HG02642 (cell line): ENCODE data around the gene ERBB4.
"Not testable (repeated sequence)": the region's sequence is repeated elsewhere in the genome, so short reads cannot be mapped to it uniquely, and the experiment has no call there.

Source experiments
- ATAC-seq: cut with Tn5 transposase; IDR thresholded peaks from one replicate; pipeline ENCODE4 v1.9.1; 2021; ENCODE audit warnings: mild to moderate bottlenecking; ENCODE audit not compliant: unreplicated experiment, poor library complexity

The ERBB4 gene

DNA sequence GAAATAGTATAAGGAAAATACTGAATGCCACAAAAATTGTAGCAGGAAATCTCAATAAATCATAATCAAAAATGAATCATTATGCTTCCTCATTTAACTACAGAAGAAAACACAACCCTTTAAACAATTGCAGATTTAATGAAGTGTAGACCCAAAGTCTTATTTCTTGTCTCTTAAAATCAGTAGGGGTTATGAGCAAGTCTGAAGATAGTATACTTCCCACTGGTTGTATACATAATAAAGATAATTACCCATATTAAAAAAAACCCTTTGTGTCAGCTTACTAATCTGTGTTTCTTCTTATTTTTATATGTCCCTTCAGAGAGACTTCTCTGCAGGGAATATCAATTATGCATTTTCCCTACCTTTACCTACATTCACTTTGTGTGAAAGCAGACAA is 504.7 kb downstream of the ERBB4 start:
- ATAC-seq, result no peak

DNA sequence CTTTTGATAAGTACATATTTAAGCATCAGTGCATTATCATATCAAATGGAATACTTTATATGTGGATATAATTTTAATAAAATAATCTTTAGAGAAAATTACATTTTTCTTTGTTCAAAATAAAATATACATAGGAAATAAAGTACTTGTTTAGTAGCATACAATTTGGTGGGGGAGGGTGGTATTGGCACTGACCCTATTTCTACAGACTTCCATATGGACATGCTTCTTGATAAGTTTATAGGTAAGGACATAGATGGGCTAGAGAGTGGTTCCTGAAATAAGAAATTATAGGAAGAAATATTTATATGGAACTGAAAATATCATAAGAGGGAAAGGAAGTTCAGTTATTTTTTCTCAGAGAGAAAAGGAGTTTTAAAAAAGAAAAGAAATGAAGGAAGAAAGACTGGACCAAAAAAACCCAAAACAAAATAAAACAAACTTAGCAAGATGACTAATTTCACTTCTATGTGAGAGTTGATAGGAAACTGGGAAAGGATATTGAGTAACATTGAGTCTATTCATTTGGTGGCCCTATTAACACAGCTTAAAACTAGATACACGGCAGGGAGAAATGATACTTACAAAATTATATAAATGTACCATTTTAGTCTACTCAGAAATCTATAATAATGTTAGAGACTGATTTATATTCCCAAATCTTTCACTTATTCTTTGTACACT is 505.9 kb downstream of the ERBB4 start:
- no peak for ATAC-seq

DNA sequence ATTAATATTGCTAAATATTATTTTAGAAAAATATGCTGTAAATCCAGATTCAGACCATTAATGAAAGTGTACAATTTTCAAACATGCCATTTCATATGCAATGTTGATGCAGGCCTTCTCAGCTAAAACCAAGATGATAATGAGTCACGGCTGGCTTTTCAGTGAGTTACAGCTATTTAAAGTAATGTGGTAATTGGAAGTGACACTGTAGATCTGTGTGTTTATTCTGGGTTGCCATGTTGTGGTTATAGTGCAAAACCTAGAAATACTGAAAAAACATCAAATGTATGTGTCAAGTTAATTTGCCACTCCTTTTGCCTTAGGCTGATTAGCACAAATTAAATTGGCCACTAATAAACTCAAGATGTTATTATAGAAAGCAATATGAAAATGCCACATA is 506.6 kb downstream of the ERBB4 start:
- no peak for ATAC-seq

DNA sequence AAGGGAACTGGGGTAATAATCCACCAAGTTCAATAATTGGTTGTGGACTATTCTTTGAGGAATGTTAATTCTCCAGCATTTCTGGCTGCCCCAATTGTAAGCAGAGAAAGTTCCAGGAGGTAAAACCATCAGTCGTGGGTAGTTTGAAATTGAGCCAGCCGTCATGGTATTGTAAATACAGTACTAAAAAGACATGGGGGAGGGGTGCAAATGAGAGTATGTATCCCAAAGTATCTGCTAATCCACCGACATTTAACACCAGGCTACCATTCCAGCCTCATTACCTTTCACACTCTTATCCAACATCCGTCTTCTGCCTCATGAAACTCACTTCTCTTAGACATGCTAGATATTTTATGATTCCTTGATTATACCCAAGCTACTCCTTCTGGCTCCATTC is 507.9 kb downstream of the ERBB4 start:
- ATAC-seq, result no peak

DNA sequence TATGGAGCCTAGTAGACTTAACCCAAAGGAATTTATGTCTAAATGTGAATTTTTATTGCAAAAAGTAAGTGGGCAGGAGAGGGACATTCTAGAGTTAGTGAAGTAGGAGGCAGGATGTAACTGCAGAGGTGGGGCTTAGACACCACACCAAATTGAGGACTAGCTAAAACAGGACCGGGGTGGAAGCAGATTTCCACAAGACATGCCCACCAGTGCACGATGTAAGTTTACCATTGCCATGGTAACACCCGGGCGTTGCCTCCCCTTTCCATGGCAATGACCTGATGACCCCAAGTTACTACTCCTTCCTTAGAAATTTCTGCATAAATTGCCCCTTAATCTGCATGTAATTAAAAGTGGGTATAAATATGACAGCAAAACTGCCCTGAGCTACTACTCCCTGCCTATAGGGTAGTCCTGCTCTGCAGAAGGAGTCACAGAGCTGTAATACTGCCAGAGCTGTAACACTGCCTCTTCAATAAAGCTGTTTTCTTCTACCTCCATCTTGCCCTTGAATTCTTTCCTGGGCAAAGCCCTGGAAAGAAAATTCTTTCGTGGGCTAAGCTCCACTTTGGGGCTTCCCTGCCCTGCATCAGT is 509.7 kb downstream of the ERBB4 start:
- no peak for ATAC-seq

DNA sequence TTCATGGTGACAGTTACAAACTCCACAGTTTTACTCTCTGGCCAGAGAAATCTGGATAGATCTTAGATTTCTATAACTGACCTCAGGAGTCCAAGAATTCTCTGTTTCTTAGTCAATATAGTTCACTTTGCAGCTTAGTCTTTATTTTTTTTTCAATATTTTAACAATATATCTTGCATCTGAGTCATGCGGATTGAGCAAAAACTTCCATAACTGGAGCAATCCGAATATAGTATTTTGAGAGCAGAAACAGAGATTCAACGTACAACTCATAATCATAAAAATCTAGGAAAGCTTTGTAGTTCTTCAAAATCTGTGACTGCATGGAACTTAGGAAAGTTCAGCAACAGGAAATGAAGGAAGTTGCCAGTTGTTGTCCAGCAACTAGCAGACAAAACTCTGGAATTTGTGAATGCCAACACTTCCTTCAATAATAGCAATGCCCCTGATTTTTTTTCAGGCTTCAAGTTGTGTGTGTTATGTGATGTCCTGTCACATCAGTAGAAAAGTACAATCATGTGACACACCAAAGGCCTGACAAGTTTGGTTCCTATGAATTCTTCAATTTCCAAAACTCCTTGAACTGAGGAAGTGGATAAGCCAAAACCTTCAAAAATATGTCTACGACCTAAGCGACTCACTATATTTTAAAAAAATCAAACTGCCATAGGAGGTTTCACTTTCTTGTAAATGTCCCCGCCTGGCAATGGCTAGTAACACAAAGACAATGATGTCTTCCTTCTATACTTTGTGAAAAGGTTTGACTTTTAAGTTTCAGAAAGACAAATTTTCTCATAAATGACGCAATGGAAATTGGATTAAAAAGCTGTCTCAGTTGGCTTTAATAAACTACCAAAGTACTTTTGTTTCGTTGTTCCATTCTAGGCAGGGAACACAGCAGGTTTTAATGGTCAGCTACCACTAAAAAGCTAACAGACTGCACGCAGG is 510.6 kb downstream of the ERBB4 start:
- no peak for ATAC-seq

DNA sequence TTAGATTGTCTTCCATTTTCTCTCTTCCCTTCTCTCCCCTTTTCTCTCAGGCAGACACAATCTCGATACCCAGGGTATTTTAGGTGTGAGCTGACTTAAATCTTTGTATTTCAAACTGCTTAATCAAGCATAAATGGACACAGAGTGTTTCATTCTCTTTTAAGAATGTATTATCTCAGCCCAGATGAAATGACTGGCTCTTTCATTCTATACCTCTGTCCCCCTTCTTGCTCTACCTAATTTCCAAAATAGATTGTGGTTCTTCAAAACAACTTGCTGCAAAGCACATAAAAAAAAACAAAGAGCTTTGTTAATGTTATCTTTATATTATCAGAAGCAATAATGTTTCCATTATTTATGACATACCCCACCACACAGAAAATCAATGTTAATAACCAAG is 514.6 kb downstream of the ERBB4 start:
- ATAC-seq, result no peak

DNA sequence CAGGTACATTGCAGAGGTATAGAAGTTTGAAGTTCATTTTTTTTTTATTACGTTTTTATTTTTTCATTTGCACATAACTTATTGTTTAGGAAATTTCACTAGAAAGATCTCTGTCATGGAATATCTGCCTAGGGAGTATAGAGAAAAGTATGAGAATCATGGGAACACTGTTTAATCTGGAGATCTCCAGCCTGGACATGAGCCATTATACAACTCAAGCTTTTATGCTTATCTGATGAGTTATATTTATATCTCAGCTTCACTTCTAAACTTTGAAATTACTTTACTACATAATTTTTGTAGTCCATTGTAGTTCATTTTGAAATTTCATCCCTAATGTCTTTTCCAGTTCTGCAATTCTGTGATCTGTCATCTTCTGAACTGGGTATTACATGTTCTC is 515.6 kb downstream of the ERBB4 start:
- ATAC-seq, result no peak

DNA sequence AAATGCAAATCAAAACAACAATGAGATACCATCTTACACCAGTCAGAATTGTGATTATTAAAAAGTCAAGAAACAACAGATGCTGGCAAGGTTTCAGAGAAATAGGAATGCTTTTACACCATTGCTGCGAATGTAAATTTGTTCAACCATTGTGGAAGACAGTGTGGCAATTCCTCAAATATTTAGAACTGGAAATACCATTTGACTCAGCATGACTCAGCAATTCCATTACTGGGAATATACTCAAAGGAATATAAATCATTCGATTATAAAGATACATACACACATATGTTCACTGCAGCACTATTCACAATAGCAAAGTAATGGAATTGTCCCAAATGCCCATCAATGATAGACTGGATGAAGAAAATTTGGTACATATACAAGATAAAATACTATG is 516.7 kb downstream of the ERBB4 start:
- no peak for ATAC-seq

DNA sequence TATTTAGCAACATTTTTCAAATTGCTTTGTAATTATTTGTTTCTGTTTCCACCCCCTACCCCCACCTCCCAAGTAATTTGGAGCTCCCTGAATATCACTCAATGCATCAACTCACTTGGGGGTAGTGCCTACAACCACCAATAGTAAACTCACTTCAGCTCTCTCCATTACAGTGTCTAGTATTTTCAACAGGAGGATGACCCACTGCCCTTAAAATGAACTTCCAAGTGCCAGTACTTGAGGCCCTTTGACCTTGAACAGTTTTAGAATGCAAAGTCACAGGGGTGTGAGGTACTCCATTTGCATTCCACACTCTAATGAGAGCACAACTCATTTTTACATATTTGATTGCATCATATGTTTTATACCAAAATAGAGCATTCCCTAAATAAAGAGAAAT is 523.0 kb downstream of the ERBB4 start:
- ATAC-seq, result no peak

DNA sequence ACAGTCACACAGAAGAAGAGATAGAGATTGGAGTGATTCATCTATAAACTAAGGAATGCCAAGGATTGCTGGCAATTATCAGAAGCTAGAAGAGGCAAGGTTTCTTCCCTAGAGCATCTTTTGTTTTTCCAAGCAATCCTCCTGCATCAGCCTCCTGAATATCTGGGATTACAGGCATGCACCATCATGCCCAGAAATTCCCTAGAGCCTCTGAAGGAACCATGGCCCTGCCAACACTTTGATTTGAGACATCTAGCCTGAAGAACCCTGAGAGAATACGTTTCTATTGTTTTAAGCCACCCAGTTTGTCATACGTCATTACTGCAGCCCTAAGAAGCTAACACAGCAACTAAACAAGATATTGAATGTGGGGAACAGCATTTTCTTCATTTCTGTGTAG is 525.0 kb downstream of the ERBB4 start:
- no peak for ATAC-seq

DNA sequence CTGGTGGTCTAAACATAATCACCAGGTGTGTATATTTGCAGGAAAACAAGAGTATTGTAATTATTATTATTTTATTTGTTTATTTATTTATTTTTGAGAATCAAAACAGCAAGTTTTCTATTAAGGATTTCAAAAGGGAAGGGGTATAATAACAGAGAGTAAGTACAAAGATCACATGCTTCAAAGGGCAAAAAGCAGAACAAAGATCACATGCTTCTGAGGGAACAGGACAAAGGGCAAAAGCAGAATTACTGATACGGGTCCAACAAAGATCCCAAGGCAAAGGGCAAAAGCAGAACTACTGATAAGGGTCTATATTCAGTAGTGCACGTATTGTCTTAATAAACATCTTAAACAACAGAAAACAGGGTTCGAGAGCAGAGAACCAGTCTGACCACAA is 528.3 kb downstream of the ERBB4 start:
- not testable (repeated sequence) for ATAC-seq

DNA sequence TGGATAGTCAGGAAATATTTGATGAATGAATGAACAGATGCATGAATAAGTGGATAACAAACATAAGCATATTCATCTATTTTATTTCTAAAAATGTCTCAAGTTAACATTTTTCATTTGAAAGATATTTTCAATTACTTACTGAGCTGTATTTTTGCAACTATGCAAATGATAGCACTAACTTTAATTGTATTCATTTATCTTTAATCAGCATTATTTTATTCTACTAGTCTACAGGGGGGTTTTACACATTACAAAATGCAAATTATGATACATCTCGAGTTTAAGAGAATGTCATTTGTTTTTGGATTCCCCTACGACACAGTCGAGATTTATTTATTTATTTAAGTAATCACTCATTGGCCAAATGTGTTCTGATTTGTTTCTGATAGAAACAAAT is 530.6 kb downstream of the ERBB4 start:
- ATAC-seq, result no peak

DNA sequence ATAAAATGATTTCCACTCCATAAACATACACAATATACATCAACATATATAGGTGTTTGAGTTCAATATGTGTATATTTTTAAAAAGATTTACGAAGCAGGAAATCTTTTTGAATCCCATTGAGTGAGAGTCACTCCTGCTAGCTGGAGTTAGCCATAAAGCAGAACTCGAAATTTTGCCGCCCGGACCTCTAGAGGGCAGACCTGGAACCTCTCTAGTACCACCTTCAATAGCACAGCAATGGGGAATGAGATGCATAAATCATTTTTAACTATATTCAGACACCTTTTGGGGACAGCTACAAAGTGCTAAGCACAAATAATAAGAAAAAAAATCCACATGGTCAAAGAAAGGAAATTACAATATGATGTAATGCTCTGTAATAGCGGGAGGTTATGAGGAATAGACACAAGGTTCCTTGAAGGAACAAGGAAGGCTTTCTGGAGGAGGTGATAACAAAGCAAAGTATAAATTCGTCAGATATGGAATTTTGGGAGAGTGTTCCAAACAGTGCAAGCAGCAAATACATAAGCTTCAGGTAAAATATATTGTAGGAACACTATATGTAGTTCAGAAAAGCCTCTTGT is 533.4 kb downstream of the ERBB4 start:
- peak; percentile 86 for ATAC-seq

DNA sequence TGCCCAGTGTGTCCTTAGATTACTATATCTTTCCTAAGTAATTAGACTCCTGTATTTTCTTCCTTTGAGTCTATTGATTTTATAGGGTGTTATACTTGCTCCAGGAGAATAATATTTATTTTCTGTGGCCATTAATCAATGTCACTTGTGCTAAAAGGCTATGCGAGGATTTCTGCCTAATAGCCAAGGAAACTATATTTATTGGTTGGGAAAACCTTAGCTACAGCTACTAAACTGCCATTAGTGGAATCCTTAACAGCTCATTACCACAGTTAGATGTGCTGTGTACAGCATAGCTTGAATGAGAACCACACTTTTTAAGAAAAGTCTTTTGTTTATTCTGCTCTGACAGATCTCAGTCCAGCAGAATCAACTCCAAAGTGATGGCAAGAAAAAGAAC is 537.3 kb downstream of the ERBB4 start:
- no peak for ATAC-seq

DNA sequence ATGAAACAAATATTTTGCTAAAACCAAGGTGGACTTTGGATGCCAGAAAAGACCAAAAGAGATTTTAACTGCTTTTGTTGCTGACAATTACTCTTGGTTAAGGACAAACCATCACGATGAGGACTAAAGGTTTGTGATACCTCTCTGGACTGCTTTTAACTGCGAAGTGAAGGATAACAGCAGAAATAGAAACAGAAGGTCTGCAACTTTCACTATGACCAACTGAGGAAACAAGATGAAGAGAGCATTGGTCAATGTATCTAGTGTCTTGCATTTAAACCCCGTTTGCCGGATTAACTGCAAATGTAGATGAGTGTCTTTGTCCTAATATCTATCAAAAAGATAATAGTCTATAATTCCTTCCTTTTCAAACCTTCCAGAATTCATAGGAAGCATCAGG is 541.7 kb downstream of the ERBB4 start:
- no peak for ATAC-seq

DNA sequence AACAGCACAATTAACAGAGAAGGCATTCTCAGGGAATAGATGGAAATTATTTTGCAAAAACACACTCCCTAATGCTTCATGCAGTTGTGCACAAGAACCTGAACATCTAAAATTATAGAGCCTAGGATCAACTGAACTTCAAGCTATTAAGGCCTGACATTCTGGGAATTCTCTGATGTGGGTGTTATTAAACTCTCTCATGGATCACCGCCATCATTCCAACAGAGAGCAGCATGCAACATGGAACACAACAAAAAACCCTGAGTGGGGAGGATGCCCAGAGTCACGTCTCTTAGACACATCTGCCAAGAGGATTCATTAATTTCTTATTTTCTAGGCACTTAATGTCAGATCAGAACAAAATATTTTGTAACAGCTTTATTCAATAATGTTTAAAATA is 543.8 kb downstream of the ERBB4 start:
- no peak for ATAC-seq

DNA sequence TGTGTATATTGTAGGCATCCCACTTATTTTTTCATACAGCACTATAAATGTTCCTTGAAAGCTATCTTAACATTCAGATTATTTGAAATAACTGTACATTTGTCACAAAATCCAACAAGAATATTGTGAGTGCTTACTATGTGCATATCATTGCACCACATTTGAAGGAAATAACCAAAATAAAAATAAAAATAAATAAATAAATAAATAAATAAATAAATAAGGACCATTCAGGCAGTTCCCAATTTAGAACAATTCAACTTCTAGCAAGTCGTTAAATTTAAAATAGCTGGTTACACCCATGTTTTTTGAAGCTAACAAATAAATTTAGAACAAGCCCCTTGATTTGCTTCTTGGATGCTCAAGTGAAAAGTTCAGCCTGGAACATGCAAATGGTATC is 548.3 kb downstream of the ERBB4 start:
- ATAC-seq, result no peak

DNA sequence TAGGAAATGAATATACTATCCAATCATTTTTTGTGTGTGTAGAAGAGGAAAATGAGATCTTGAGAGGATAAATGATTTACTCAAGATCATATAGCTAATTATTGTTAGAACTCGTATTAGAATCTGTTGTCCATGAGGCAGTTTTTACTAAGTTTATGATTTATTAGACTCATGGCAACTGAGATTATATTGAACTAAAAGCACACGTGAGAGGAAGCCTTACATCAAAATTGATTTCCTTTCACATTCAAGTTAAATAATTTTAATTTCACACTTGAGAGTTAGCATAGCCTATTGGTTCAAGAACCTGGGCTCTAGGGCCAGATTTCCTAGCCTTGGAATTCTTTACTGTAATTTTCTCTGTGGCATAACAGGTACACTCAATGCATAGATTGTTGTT is 552.3 kb downstream of the ERBB4 start:
- ATAC-seq, result no peak

DNA sequence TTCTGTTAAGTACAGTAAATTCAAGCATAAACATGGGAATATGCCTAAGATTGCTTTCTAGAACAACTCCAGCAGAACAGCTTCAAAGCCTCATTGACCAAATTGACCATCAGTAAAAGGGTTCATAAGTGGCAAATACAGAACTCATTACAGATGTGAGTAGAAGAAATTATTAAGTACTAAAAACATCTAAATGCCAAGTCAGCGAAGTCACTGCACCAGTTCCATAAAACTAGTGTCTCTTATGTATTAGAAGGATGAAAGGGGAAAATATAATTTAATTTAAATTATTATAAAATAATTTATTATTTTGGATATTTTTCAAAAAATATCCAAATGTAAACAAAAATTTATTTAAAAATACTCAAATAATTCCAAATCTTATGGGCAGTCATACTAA is 553.2 kb downstream of the ERBB4 start:
- no peak for ATAC-seq

DNA sequence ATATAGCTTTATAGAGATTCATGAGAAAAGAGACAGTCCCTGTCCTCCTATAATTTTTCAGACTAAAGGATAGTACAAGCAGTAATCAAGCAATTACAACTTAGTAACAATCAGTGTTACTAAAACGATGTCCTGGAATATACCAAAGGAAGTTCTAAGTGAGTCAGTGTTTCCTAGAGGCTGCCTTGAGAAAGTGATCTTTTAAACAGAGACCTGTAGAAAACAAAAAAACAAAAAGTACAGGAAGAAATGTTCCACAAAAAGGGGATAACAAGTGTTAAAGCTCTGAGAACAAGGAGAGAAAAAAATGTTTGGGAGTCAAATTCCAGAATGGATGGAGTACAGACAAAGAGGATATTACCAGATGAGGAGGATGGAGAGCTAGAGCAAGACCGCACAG is 556.4 kb downstream of the ERBB4 start:
- ATAC-seq, result no peak
